PC-3 (cell line): ENCODE measurements around the gene SLC44A1. TPM values are rescaled to one million over a fixed set of nuclear protein-coding genes. Genes with fewer than 3 reads are reported as not detected.
"Not testable (repeated sequence)": the region's sequence is repeated elsewhere in the genome, so short reads cannot be mapped to it uniquely, and the experiment has no call there.

Experiments
- ATAC-seq: fragments of 200-7000 bp; cut with Tn5 transposase; 2 replicates; pipeline ENCODE4 v1.9.1; 2020; ENCODE audit warnings: mild to moderate bottlenecking, moderate library complexity
- BruUV-seq: library from RNA; stranded (reverse); fragments of 400-500 nt; replicated peaks from 2 replicates; lab custom pipeline; 2021; lab: Mats Ljungman, UMichigan
- CTCF ChIA-PET: fragments of 300-600 bp; sonication (Branson Sonifier 250); formaldehyde crosslinking; loops from one replicate; lab custom pipeline; 2022; ENCODE audit warnings: antibody characterized with exemption; lab: Charles Lee
- POLR2A ChIA-PET: fragments of 300-600 bp; sonication (Branson Sonifier 250); formaldehyde crosslinking; loops from one replicate; lab custom pipeline; 2022; ENCODE audit warnings: antibody characterized with exemption; ENCODE audit not compliant: unreplicated experiment; lab: Charles Lee
- DNase-seq: peaks from one replicate; pipeline ENCODE4 v3.0.0-alpha.2; 2015
- H2AFZ ChIP-seq: fragments of 300-600 bp; sonication (generic); 2 replicates; pipeline ENCODE4 v1.6.0; 2016; ENCODE audit warnings: antibody characterized with exemption, low read length
- H3F3A ChIP-seq: fragments of 300-600 bp; sonication (generic); one replicate; pipeline ENCODE4 v1.6.0; 2017; ENCODE audit warnings: antibody characterized with exemption, low read length, control low read depth, mild to moderate bottlenecking; ENCODE audit not compliant: unreplicated experiment
- H3K27ac ChIP-seq: fragments of 300-600 bp; sonication (generic); 2 replicates; pipeline ENCODE4 v1.5.1; 2016; ENCODE audit warnings: mild to moderate bottlenecking, low read length
- H3K27me3 ChIP-seq: fragments of 300-600 bp; sonication (generic); 2 replicates; pipeline ENCODE4 v1.6.1; 2016; ENCODE audit warnings: low read length, mixed read lengths
- H3K36me3 ChIP-seq: fragments of 300-600 bp; sonication (generic); 2 replicates; pipeline ENCODE4 v1.6.1; 2016; ENCODE audit warnings: low read depth, mixed run types, low read length, mixed read lengths
- H3K4me1 ChIP-seq: fragments of 300-600 bp; sonication (generic); 2 replicates; pipeline ENCODE4 v1.5.1; 2016; ENCODE audit warnings: low read length; ENCODE audit not compliant: insufficient read depth
- H3K4me2 ChIP-seq: fragments of 300-600 bp; sonication (generic); 2 replicates; pipeline ENCODE4 v1.6.0; 2016; ENCODE audit warnings: low read length
- H3K4me3 ChIP-seq: fragments of 300-600 bp; sonication (generic); 2 replicates; pipeline ENCODE4 v1.5.1; 2016; ENCODE audit warnings: mild to moderate bottlenecking, low read length, mixed read lengths
- H3K79me2 ChIP-seq: fragments of 300-600 bp; sonication (generic); 2 replicates; pipeline ENCODE4 v1.6.1; 2017; ENCODE audit warnings: low read length, mixed read lengths
- H3K9ac ChIP-seq: fragments of 300-600 bp; sonication (generic); 2 replicates; pipeline ENCODE4 v1.6.0; 2016; ENCODE audit warnings: mild to moderate bottlenecking, low read length
- H3K9me2 ChIP-seq: fragments of 300-600 bp; sonication (generic); replicated peaks from 2 replicates; pipeline ENCODE4 v1.6.1; 2016; ENCODE audit warnings: mixed run types, low read length, mixed read lengths
- H3K9me3 ChIP-seq: fragments of 300-600 bp; sonication (generic); 2 replicates; pipeline ENCODE4 v1.6.1; 2016; ENCODE audit warnings: low read length, mixed read lengths
- H4K20me1 ChIP-seq: fragments of 300-600 bp; sonication (generic); 2 replicates; pipeline ENCODE4 v1.6.1; 2016; ENCODE audit warnings: low read length, mixed read lengths
- EZH2 ChIP-seq: fragments of 300-600 bp; sonication (generic); IDR thresholded peaks from one replicate; pipeline ENCODE4 v1.6.1; 2017; ENCODE audit warnings: antibody characterized with exemption, mild to moderate bottlenecking, low read length; ENCODE audit not compliant: unreplicated experiment
- EZH2phosphoT487 ChIP-seq: fragments of 300-600 bp; sonication (generic); IDR thresholded peaks from 2 replicates; pipeline ENCODE4 v1.6.1; 2018; ENCODE audit warnings: mild to moderate bottlenecking, antibody characterized with exemption, low read length, borderline replicate concordance
- intact Hi-C: fragments of 100-400 bp; cut with micrococcal nuclease; formaldehyde crosslinking; loops from 2 replicates; pipeline ENCODE4 v1.9.0; 2023
- total RNA-seq: library from RNA; depleted of rRNA; stranded (reverse); fragments of >200 nt; gene quantifications from 2 replicates; pipeline ENCODE4 v1.2.3, GENCODE V29; 2014
- TF ChIP-seq, protein P1 (sequence below): fragments of 300-600 bp; sonication (generic); conservative IDR thresholded peaks from 2 replicates; pipeline ENCODE4 v1.5.1; 2017; ENCODE audit warnings: antibody characterized with exemption, low read depth, mild to moderate bottlenecking, low read length

The SLC44A1 gene
- total RNA-seq, 1 experiment from 2014 or later, result 16.1 TPM

DNA sequence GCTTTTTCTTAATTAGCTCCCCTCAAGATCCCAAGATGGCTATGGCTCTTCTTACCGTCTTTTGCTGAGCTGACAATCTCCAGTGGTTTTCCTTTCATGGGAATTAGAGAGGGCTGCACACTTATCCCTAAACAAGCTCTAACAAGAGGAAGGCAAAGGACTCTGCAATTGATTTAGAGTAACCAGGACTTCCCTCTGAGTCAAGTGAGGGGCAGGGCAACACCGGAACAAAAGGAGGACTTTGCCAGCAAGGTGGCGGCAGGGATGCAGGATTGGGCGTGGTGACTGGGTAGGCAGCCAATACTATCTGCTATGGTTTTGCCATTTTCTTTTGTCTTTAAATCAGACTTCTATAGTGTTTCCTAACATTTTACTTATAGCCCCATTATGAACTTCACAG lies 9.8 kb downstream of the SLC44A1 start:
- H3K9ac ChIP-seq, result no peak overlapping the region
- BruUV-seq, result no TSS peak
- H4K20me1 ChIP-seq, result no peaks in the 10 kb centered on the region
- 0 out of 2 replicates have a peak, but pooled peaks cover 6% of the 10 kb centered on the region for H3K4me1 ChIP-seq
- H2AFZ ChIP-seq, result no peak overlapping the region
- intact Hi-C loops, result no loop called here
- H3F3A ChIP-seq, result no peaks in the 10 kb centered on the region
- TF ChIP-seq EZH2 (no peak), EZH2phosphoT487 (no peak)
- TF ChIP-seq, protein P1, sequence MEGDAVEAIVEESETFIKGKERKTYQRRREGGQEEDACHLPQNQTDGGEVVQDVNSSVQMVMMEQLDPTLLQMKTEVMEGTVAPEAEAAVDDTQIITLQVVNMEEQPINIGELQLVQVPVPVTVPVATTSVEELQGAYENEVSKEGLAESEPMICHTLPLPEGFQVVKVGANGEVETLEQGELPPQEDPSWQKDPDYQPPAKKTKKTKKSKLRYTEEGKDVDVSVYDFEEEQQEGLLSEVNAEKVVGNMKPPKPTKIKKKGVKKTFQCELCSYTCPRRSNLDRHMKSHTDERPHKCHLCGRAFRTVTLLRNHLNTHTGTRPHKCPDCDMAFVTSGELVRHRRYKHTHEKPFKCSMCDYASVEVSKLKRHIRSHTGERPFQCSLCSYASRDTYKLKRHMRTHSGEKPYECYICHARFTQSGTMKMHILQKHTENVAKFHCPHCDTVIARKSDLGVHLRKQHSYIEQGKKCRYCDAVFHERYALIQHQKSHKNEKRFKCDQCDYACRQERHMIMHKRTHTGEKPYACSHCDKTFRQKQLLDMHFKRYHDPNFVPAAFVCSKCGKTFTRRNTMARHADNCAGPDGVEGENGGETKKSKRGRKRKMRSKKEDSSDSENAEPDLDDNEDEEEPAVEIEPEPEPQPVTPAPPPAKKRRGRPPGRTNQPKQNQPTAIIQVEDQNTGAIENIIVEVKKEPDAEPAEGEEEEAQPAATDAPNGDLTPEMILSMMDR, result no peak
- no peaks in the 10 kb centered on the region for H3K36me3 ChIP-seq
- H3K4me2 ChIP-seq, result no peak overlapping the region
- no peak overlapping the region for H3K4me3 ChIP-seq
- no peaks in the 10 kb centered on the region for H3K9me2 ChIP-seq
- H3K79me2 ChIP-seq, result peaks cover 40% of the 10 kb centered on the region
- ATAC-seq, result peak; percentile 50
- no peak for DNase-seq
- ChIA-PET CTCF (interaction anchor here (0.5 kb wide), 1 partner anchor 84 kb away, joined by 5 read pairs; no protein-coding TSS in a partner anchor), POLR2A (no interaction called here)
- H3K27ac ChIP-seq, result no peak overlapping the region
- H3K27me3 ChIP-seq, result no peaks in the 10 kb centered on the region
- no peaks in the 10 kb centered on the region for H3K9me3 ChIP-seq

DNA sequence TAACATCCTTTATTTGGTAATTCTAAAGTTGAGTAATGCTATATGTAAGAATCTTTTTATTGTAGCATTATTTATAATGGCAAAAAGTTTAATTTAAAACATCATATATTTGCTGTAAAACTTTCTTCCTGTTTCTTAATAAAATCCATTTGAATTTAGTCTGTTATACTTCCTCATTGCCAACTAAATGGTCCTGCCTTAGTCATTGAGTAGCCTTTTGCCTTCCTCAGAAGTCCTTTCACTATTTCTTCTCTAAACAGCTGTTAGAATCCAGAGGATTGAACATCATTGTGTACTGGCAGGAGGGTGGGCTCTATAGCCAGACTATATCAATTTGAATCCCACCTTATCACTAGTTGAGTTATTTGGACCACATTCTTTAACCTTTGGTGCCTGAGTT lies 11.0 kb downstream of the SLC44A1 start:
- no peak for TF ChIP-seq EZH2phosphoT487
- no peak for TF ChIP-seq EZH2
- TF ChIP-seq, protein P1, result no peak
- Histone ChIP-seq H2AFZ (no peak overlapping the region), H3K27ac (no peak overlapping the region), H3F3A (no peaks in the 10 kb centered on the region), H3K4me3 (no peak overlapping the region), H4K20me1 (no peaks in the 10 kb centered on the region), H3K27me3 (no peaks in the 10 kb centered on the region), H3K9me2 (no peaks in the 10 kb centered on the region), H3K9me3 (no peaks in the 10 kb centered on the region), H3K4me1 (0 out of 2 replicates have a peak, but pooled peaks cover 6% of the 10 kb centered on the region), H3K36me3 (no peaks in the 10 kb centered on the region), H3K79me2 (peaks cover 32% of the 10 kb centered on the region; the same call in 1 of the 2 replicates), H3K9ac (no peak overlapping the region), H3K4me2 (no peak overlapping the region)
- CTCF ChIA-PET, result no interaction called here
- BruUV-seq, result no TSS peak
- POLR2A ChIA-PET, result no interaction called here
- intact Hi-C loops, result no loop called here
- DNase-seq, result no peak
- ATAC-seq, result no peak

DNA sequence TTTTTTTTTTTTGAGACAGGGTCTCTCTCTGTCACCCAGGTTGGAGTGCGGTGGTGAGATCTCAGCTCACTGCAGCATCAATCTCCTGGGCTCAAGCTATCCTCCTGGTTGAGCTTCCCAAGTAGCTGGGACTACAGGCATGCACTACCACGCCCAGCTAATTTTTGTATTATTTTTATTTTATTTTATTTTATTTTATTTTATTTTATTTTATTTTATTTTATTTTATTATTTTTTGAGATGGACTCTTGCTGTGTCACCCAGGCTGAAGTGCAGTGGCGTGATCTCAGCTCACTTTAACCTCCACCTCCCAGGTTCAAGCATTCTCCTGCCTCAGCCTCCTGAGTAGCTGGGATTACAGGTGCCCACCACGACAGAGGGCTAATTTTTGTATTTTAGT lies 12.1 kb downstream of the SLC44A1 start:
- ATAC-seq, H2AFZ ChIP-seq, H3K4me3 ChIP-seq, H3K36me3 ChIP-seq, H3K9me2 ChIP-seq, CTCF ChIA-PET, H3K9me3 ChIP-seq, H4K20me1 ChIP-seq, H3K27ac ChIP-seq, H3F3A ChIP-seq, intact Hi-C loops, H3K27me3 ChIP-seq, H3K4me2 ChIP-seq, H3K4me1 ChIP-seq, BruUV-seq, DNase-seq, POLR2A ChIA-PET, H3K9ac ChIP-seq: not testable (repeated sequence)
- peaks cover 24% of the 10 kb centered on the region; the same call in 1 of the 2 replicates for H3K79me2 ChIP-seq
